SKM-1 (cell line): ENCODE results near the gene VRK2.
"Not testable (repeated sequence)": the region's sequence is repeated elsewhere in the genome, so short reads cannot be mapped to it uniquely, and the experiment has no call there.

Experiments used
- DNase-seq: peaks from one replicate; lab custom pipeline; 2025; ENCODE audit not compliant: unreplicated experiment; lab: John Stamatoyannopoulos, UW

Gene VRK2

DNA sequence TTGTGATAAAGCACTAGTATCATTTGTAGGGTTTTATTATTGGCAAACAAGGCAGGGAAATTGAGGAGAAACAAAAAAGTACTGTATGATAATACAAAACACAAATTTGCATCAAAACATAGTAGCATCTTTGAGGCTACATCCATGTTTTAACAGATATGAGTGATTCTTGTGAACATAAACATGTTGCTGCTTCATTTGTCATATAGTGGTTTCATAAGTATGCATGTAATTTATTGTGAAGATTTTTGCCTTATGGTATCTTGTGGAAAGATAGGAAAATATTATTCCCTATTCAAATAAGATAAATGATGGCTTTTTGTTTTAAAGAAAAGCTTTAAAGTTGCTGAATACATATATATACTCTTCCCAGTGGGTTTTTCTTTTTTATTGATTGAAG, 60.3 kb downstream of the VRK2 start:
- no peak for DNase-seq

GRCh38 chr2:58107803-58108710, 61.5 kb downstream of the VRK2 start:
- DNase-seq, result peak; percentile 88

GRCh38 chr2:58109481-58109880, 62.9 kb downstream of the VRK2 start:
- DNase-seq, result no peak

DNA sequence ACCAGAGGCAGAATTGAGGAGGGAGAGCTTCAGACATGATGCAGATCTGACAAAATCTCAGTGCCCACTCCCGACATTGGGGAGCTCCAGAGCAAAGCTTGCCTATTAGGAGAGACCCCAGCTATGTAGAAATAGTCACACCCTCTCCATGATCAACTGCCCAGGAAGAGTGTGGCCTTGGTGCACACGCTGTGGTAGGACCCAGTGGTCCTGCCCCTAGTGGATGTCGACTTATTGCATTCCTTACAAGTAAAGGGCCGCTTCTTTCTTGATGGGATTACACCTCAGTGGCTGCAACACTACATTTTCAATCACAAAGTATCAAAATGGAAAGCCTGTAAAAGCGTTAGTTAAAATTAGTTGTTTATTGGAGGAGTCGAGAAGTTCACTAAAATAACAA, 64.2 kb downstream of the VRK2 start:
- DNase-seq, result no peak

- not testable (repeated sequence) for DNase-seq
These were observed 67.0 kb downstream of the VRK2 start for GRCh38 chr2:58113563-58113962.

GRCh38 chr2:58120626-58121229, 74.1 kb downstream of the VRK2 start:
- no peak for DNase-seq

GRCh38 chr2:58122040-58122439, 75.4 kb downstream of the VRK2 start:
- no peak for DNase-seq

DNA sequence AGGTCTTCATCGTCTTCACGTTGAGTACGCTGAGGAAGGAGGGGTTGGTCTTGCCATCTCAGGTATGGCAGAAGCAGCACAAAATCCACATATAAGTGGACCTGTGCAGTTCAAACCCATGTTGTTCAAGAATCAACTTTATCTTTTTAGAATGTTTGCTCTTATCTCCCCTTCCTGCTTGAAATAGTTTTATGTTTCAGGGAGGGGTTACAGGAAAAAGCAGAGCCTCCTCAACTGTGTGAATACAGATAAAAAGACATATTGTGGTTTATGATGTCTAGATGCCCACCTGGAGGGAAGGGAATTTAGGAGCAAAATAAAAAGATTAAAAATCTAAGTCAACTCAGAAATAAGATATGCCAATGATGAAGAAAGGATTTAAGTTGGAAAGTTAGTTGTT, 75.9 kb downstream of the VRK2 start:
- no peak for DNase-seq

DNA sequence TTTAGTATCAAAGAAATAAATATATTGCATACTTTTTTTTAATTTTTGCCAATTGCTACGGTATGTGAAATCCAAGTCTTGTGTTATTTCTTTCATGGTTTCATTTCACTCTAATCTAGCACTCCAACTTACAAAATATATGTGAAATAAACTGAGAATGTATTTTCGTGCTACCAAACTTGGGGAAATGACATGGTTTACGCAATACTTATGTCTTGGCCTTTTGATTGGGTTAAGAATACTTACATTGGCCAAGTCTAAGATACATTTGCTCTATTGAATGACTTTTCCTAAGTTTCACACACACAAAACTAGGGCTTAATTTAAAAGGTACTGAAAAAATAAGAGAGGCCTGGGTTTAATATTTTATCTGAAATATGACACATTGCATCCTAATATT, 80.5 kb downstream of the VRK2 start:
- no peak for DNase-seq

- DNase-seq, result no peak
These were observed 83.6 kb downstream of the VRK2 start for GRCh38 chr2:58130238-58130637.

DNA sequence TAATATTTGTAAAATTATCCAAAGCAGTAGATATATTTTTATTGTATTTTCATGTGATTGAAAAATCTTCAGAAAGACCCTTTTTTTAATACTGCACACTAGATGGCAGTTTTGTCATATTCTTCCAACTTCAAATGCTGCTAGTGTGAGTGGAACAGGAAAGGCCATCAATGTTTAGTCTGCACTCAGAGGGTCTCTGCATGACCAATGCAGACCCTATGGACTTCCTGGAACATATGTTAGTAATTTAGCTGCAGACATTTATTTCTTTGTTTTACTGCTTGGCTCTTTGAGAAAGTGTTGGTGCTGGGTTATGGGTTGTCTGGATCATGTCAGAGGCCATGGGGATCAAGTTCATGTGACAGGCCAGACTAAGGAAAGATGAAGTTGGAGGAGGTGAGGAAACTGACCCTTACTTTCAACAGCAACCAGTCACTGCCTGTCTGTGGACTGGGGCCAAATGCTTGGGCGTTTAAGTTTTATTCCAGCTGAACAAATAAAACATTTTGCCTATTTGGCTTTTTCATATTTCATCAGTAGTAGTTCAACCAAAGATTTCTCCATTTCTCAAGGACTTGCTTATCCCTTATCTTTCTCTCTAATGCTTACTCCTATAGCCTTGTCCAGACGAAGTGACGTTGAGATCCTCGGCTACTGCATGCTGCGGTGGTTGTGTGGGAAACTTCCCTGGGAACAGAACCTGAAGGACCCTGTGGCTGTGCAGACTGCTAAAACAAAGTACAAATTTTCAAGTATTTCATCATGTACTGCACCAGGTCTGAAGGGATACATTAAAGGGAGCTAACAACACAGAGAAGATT, 84.8 kb downstream of the VRK2 start:
- no peak for DNase-seq

- no peak for DNase-seq
These were observed 86.8 kb downstream of the VRK2 start for GRCh38 chr2:58133395-58133794.

GRCh38 chr2:58135861-58136260, 89.3 kb downstream of the VRK2 start:
- DNase-seq, result no peak

GRCh38 chr2:58137221-58137620, 90.6 kb downstream of the VRK2 start:
- no peak for DNase-seq

- no peak for DNase-seq
These were observed 91.2 kb downstream of the VRK2 start for GRCh38 chr2:58137856-58138255.

DNA sequence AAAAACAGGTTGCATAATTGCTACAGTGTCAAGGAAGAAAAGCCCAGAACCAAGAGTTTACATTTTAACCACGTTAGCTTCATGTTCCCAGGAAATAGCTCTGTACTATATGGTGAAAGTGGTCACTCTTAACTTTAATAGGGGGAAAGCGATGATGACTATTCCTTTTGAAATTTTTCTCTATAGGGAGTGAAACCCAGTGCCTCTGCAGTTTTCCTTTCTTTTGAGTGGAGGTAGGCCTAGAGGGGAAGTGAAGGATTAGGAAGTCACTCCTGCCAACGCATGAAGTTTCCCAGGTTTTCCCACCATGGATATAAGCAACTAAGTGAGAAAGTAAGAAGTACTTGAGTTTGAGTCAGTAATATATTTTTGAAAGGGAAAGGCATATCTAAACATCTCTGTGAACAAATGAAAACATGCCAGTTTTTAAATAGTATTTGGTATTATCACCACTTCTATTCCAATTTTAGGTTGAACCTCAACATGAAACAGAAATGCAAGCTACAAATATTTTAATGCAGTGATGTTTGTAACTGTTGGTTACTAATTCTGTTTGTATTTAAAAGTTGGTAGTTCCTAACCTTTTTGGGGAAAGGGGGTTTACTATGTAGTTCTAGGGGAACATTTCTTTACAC, 91.9 kb downstream of the VRK2 start:
- no peak for DNase-seq

GRCh38 chr2:58140508-58141072, 94.0 kb downstream of the VRK2 start:
- DNase-seq, result no peak

- not testable (repeated sequence) for DNase-seq
These were observed 99.2 kb downstream of the VRK2 start for GRCh38 chr2:58145769-58146168.

- no peak for DNase-seq
These were observed 100.1 kb downstream of the VRK2 start for GRCh38 chr2:58146707-58147106.

- DNase-seq, result no peak
These were observed 108.7 kb downstream of the VRK2 start for GRCh38 chr2:58155160-58155778.
